ENCODE measurements around the gene LZTR1. TPM values are rescaled to one million over a fixed set of nuclear protein-coding genes. Genes with fewer than 3 reads are reported as not detected.

Gene LZTR1
- total RNA-seq, 1 donor, result 53.5 TPM

- TF ChIP-seq CTCF (IDR thresholded peaks at IDR 0.05; ENCODE audit: insufficient read depth, low read length), result no peak
- no peak for DNase-seq (ENCODE audit: low read depth)
- H3K4me3 ChIP-seq (ENCODE audit: low read depth, low read length), result peak overlapping the region; percentile 33
These were observed 17.9 kb upstream of the LZTR1 start for GRCh38 chr22:20964090-20964798.

DNA sequence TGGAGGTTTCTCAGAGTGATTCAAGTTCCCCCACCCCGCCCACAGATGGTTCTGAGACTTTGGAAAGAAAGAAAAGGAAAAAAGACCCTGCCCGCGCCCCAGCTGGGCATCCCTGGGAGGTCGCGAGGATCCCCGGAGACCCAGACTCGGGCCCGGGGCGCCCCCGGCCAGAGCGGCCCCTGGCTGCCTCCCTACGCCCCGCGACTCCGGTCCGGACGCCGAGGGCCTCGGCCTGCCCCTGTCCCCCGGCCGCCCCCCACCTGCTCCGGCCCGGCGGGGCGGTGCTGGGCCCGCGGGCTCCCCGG, 17.3 kb upstream of the LZTR1 start:
- peak overlapping the region; percentile 33 for H3K4me3 ChIP-seq (ENCODE audit: low read depth, low read length)
- TF ChIP-seq CTCF (IDR thresholded peaks at IDR 0.05; ENCODE audit: insufficient read depth, low read length), result no peak
- DNase-seq (ENCODE audit: low read depth), result no peak

DNA sequence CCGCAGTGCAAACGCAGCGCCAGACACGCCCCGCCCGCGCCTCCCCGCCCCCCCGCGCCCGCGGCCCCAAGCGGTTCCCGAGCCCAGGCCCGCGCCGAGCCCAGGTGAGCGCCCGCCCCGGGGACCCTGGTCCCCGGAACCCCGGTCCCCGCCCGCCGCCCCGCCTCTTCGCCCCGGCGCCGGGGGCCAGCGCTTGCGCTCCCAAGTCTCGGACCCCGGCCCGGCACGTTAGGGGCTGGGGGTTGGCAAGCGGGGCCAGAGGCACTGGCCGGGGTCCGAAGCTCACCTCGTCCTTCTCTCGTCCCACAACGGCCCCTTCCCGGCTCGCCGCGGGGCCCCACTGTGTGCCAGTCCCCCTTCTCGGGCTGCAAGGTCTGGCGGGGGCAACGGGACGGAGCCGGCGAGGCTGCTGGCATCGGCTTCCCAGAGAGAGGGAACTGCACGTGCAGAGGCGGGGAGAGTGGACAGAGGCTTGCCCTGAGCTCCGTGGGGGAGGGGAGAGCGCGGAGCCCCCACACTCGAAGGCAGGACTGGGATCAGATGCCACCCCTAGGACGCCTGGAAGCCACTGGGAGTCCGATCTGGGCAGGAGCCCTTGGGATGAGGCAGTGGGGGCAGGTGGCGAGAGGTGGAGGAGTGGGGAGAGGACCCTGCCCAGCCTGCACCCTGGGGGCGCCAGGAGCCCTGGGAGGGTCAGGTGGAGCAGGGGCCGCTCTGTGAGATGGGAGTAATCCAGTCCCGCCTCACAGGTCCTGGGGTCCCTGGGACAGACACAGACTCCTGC, 16.8 kb upstream of the LZTR1 start:
- peak overlapping the region; percentile 33 for H3K4me3 ChIP-seq (ENCODE audit: low read depth, low read length)
- no peak for TF ChIP-seq CTCF (IDR thresholded peaks at IDR 0.05; ENCODE audit: insufficient read depth, low read length)
- no peak for DNase-seq (ENCODE audit: low read depth)

DNA sequence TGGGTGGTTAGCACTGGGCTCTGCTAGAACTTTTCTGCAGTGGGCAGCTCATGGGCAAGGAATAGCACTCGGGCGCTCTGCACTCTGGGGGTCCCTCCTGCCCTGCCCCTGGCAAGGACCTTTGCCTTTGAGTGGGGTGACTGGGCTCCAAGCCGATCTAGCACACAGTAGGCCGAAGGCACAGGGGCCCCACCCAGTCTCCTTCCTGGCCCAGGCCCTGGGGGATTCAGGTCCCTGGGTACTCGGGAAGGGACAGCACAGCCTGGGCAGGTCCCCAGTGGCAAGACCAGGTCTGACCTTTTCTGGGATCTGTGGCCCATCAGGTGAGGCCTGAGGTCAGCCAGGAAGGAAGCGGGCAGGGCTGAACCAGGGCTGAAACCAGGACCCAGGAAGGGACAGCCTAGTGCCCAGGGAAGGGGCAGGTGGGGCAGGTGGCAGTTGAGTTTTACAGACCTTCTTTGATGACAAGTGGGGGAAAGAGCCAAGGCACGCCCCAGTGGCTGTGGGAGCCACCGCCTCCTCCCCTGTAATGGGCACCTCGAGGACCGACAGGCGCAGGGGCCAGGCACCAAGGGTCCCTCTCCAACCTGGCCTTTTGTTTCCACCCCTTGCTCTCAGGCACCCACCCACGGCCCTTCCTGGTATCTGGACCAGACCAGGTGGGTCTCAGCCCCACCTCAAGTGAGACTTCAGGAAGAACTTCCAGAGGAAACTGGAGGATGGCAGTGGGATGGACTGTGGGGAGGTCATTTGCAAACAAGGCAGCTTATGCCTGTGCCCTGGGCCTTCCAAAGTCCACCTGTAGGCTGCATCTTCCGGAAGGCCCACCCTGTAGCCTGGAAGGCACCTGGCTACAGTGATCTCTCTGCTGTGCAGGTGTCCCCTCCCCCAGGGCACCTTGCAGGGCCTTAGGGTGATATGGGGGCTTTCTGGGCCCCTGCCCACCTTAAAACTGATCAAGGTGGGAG, 15.9 kb upstream of the LZTR1 start:
- no peak for TF ChIP-seq CTCF (IDR thresholded peaks at IDR 0.05; ENCODE audit: insufficient read depth, low read length)
- H3K4me3 ChIP-seq (ENCODE audit: low read depth, low read length), result no peak overlapping the region
- no peak for DNase-seq (ENCODE audit: low read depth)

DNA sequence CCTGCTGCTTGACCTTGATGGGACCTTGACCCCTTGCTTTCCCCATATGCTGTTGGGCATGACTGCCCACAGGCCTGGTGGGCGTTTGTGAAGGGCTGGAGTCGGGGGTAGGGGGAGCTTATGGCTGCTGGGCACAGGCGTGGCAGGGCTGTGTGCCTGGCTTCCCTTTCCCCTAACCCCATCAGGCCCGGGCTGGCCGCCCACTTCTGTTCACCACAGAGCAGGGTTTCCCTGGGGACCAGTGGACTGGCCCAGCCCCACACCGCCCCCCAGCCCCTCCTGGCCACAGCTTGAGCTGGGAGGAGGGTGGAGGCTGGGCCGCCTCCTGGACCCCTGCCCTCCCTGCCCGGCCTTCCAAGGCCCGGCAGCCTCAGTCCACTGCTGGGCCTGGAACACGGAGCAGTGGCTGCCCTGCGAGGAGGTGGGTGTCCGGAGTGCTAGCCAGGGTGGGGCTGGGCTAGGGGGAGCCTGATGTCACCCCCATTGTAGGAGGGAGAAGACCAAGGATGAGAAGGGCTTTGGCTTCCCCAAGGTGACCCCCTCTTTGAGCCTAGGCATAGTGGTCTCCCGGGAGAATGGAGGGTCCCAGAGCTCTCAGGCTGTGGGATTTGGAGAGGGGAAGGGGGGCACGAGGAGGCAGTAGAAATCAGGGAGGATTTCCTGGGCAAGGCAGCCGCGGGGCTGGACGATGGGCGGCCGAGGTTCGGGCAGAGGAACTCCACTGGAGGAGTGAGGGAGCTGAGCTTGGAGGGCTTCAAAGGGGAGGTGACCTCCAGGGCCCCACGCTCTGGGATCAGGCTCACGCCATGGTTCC, 15.0 kb upstream of the LZTR1 start, which contains the start of gene AIFM3:
Gene AIFM3, plus strand, starts transcription at position 373 of the 814 bp plus-strand sequence. CDS start 690 bp downstream, outside the sequence.
- DNase-seq (ENCODE audit: low read depth), result no peak
- H3K4me3 ChIP-seq (ENCODE audit: low read depth, low read length), result no peak within 1 kb of the TSS
- TF ChIP-seq CTCF (IDR thresholded peaks at IDR 0.05; ENCODE audit: insufficient read depth, low read length), result no peak
